HL-60/S4 treated with phorbol 12-myristate 13-acetate at 8.2 ng/mL for 4 days and 3 days (cell line): ENCODE data around the gene CERK.

ENCODE experiments used
- in situ Hi-C: fragments of 300-500 bp; cut with MboI; formaldehyde crosslinking; loops from 2 replicates; pipeline ENCODE4 v1.15.0; 2022; ENCODE audit warnings: low sequenced_read_pairs

CERK gene

GRCh38 chr22:46703171-46703995 lies 34.7 kb downstream of the CERK start:
- in situ Hi-C loops, result no loop called here

DNA sequence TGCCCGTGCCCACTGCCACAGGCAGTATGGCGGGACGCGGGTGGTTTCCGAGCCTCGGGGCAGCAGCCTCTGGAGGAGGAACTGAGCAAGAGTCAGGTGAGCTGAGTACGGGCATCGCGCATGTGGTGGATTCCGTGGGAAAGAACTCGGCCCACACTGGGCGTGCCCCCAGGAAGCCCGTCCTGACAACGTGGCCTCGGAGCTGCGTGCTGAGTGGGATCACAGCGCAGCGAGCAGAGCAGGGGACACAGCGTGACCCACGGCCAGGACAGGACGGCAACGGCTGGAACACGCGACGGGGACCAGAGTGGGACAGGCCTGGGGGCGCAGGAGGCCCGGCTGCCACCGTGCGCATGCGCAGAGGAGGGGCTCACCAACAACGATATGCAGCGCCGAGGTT lies 36.8 kb downstream of the CERK start:
- in situ Hi-C loops, result no loop called here

DNA sequence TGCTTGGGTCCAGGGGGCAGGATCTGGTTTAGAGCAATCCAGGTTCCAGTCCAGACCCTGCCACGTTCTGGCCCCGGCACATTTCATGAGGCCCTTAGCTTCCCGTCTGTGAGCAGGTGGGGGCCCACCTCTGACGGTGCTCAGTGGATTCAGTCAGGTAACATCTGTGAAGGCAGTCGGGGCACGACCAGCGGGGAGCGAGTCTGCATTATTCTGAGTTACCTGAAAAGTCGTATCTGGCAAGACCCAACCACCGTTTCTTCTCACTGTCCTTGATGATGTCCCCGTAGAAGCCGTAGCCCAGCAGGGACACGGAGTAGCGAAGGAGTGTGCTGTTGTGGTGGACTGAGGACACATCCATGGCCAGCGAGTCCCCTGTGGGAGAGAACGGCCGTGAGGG lies 39.0 kb downstream of the CERK start:
- in situ Hi-C loops, result loop anchor here (25.0 kb wide), 1 partner anchor 337 kb away; no protein-coding TSS in a partner anchor

DNA sequence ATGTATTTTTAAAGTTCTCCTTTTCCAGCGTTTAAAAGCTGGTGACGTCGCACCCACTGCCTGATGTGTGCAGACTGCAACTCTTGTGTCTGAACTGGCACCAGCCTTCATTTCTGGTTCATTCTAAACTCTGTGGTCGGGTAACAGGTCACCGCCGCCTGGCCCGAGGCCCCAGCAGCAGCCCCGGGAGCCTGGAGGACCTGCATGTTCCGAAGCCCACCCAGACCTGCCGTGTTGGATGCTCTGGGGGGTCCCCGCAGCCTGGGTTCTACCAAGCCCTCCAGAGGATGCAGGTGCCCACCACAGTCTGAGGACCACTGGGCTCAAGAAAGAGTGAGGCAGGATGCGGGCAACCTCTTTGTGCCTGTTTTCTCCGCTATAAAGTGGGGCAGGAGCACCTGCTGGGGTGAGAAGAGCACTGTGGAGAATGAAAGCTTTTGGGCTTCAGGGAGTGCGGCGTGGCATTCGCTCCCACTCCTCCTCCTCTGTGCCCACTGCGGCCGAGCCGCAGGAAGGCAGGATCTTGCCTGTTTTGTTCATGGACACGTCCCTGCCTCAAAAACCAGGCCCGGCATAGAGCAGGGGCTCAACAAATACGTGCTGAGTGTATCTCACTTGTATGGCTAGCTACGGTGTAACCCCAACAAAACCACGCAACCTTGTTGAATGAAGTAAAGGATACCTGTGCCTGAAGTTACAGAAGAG lies 40.1 kb downstream of the CERK start:
- in situ Hi-C loops, result loop anchor here (25.0 kb wide), 1 partner anchor 336 kb away; no protein-coding TSS in a partner anchor

GRCh38 chr22:46696614-46697013 lies 41.4 kb downstream of the CERK start:
- in situ Hi-C loops, result loop anchor here (25.0 kb wide), 1 partner anchor 334 kb away; no protein-coding TSS in a partner anchor

DNA sequence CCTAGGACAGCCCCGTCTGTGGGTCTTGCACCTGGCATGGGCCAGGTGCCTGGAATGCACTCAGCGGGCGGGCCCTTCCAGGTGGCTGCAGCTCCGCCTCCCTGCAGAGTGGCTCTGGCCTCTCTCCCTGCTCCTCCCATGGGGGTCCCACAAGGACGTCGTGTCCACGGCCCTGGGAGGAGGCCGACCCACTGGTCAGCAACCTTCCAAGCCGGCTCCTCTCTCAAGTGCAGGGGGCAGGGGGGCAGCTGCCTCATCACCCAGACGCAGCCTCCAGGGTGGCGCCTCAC lies 41.9 kb downstream of the CERK start:
- in situ Hi-C loops, result loop anchor here (25.0 kb wide), 1 partner anchor 334 kb away; no protein-coding TSS in a partner anchor

DNA sequence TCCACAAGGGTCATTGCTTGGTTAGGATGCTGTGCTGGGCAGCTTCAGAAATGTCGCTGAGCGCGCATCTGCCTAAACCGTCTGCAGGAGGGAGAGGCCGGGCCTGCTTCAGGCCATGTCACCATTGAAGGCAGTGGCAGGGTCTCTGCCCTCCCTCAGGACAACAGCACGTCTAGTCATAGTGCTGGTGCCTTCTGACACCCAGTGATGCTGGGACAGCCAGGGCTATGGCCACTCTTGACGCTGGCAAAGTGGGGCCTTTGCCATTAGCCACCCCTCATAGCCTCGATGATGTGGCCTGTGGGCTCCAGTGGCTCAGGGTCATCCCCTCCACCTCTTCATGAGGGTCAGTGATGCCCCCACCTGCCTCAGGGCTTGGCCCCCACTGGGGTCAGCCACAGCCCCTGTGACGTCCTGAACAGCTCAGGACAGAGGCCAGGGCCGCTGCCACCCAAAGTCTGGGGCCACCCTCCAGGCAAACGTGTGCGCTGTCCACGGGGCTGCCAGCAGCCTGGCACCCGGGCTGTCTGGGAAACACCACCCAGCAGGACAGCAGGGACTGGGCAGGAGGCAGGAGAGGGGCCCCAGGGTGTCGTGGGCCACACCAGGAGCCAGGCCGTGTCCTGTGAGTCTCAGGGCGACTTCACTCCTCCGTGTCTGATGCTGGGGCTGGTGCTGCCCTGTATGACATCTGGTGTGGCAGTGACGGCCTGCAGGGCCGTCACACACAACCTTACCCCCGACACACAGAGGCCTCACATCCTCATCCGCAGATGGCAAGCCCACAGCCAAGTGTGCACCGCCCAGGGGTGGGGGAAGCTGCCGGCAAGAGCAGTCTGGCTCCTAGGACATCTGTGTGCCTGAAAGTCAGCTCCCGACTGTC lies 42.5 kb downstream of the CERK start:
- in situ Hi-C loops, result loop anchor here (25.0 kb wide), 1 partner anchor 333 kb away; no protein-coding TSS in a partner anchor

DNA sequence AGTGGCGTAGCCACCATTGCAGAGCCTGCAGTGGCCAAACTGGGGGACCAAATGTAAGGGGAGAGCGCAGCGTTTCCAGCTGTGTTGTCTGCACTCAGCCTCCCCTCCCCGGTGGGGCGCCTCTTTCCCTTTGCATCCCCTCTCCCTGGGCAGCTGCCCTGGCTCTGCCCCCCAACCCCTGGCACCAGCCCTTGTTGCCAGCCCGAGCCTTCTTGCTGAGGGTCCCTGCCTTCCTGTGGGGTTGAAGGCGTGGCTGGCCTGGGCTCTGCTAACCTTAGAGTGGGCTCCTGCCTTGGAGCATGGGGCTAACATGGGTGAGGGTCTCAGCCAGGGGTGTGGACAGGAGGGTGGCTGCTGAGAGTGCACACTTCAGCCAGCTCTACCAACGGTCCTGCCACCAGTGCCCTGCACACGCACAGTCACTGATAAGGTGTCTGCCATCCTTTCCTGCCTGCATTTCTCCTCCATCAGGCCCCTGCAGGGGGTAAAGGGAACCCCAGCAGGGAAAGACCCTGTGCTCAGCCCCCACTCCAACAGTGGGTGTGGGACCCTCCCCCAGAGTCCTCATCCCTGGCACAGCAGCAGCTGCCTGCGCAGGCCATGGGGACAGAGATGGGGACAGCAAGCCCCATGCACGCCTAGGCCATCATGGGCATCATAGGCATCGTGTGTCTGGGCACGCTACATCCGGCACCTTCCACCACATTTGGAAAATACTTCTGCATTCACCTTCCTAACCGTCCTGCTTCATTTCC lies 43.5 kb downstream of the CERK start:
- in situ Hi-C loops, result loop anchor here (25.0 kb wide), 1 partner anchor 332 kb away; no protein-coding TSS in a partner anchor

GRCh38 chr22:46693634-46694415 lies 44.2 kb downstream of the CERK start:
- in situ Hi-C loops, result loop anchor here (25.0 kb wide), 1 partner anchor 332 kb away; no protein-coding TSS in a partner anchor

GRCh38 chr22:46691571-46691970 lies 46.5 kb downstream of the CERK start:
- in situ Hi-C loops, result loop anchor here (25.0 kb wide), 1 partner anchor 329 kb away; no protein-coding TSS in a partner anchor

- in situ Hi-C loops, result loop anchor here (25.0 kb wide), 1 partner anchor 328 kb away; no protein-coding TSS in a partner anchor
Observed at GRCh38 chr22:46690146-46690545, 47.9 kb downstream of the CERK start.

- in situ Hi-C loops, result loop anchor here (10.0 to 25.0 kb wide), 2 partner anchors 124 to 327 kb away; no protein-coding TSS in a partner anchor
Observed at GRCh38 chr22:46688949-46689348, 49.1 kb downstream of the CERK start.

- in situ Hi-C loops, result loop anchor here (10.0 to 25.0 kb wide), 2 partner anchors 123 to 325 kb away; no protein-coding TSS in a partner anchor
Observed at GRCh38 chr22:46687460-46687859, 50.6 kb downstream of the CERK start.

- in situ Hi-C loops, result loop anchor here (10.0 to 25.0 kb wide), 2 partner anchors 122 to 325 kb away; no protein-coding TSS in a partner anchor
Observed at GRCh38 chr22:46687048-46687444, 51.0 kb downstream of the CERK start.

- in situ Hi-C loops, result loop anchor here (10.0 to 25.0 kb wide), 2 partner anchors 122 to 324 kb away; no protein-coding TSS in a partner anchor
Observed at GRCh38 chr22:46686221-46687047, 51.6 kb downstream of the CERK start.

DNA sequence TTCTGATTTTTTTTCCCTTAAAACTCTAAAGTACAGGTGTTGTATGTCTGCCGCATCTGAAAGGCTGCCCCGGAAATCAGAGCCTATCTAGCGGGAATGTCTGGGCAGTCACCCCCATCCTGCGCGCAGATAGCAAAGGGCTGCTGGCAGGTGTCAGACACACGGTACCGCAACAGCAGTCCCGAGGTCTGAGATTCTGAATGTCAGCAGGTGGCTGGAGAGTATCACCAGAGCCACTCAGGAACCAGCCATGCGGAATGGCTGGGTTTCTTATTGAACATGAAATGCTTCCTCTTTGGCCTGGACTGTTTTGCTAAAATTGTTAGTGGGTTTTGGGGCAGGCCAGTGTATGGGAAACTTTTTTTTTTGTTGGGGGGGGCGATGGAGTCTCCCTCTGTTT lies 53.3 kb downstream of the CERK start:
- in situ Hi-C loops, result loop anchor here (10.0 to 25.0 kb wide), 2 partner anchors 120 to 322 kb away; no protein-coding TSS in a partner anchor

- in situ Hi-C loops, result loop anchor here (10.0 to 25.0 kb wide), 2 partner anchors 117 to 320 kb away; no protein-coding TSS in a partner anchor
Observed at GRCh38 chr22:46682011-46682731, 55.9 kb downstream of the CERK start.
